GM10847 (cell line): Measurements from ENCODE around the gene PRMT1.

ENCODE experiments used
- POLR2A ChIP-seq: IDR thresholded peaks from 2 replicates; pipeline ENCODE4 v1.6.1; 2011; ENCODE audit not compliant: insufficient read length; ENCODE audit errors: extremely low read depth

Gene PRMT1

DNA sequence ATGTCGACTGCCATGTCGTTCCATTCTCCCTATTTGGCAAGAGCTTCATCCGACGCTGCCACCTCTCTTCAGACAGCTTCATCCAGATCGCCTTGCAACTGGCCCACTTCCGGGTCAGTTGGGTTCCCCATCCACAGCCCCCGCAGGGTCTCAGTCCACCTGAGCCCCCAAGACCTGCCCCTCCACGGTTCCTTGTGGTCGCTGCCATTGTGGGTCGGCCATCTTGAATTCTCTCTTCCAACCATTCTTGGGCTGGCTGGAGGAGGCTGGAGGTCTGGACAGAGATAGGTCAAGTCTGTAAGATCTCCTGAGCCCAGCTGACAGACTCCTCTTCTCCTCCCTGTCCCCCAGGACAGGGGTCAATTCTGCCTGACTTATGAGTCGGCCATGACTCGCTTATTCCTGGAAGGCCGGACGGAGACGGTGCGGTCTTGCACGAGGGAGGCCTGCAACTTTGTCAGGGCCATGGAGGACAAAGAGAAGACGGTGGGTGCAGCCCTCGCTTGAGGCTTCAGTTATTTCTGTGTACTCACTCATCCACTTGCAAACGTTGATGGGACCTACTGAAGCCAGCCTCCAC is 33.4 kb downstream of the PRMT1 start:
- TF ChIP-seq POLR2A = no peak

DNA sequence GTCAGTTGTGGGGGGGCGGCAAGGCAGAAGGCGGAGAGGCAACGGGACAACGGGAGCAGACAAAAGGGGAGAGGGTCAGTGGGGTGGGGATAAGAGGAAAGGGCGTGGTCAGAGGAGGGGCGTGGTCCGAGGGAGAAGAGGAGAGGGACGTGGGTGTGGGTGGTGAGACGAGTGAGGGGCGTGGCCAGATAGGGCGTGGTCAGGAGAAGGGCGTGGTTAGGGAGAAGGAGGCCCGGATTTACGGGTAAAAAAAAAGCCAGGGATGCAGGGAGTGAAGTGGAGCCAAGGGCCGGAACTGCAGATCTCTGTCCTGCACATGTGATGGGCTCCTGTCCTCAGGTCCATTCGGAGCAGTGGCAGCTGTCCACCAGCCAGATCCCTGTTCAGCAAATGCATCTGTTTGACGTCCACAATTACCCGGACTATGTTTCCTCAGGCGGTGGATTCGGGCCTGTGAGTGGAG is 35.4 kb downstream of the PRMT1 start:
- no peak for TF ChIP-seq POLR2A

DNA sequence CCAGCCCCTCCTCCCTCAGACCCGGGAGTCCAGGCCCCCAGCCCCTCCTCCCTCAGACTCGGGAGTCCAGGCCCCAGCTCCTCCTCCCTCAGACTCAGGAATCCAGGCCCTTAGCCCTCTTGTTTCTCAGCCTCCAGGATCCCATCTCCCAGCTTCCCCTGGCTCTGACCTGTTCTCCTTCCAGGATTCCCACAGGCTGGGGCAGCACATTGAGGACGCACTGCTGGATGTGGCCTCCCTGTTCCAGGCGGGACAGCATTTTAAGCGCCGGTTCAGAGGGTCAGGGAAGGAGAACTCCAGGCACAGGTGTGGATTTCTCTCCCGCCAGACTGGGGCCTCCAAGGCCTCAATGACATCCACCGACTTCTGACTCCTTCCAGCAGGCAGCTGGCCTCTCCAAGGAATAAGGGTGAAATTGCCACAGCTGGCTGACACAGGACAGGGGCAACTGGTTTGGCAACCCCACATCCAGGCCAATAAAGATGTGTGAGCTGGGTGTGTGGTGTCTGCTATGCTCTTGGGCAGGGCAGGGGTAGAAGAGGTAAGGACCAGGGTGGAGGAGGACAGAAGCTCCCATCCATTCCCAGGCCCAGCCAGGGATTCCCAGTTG is 36.3 kb downstream of the PRMT1 start:
- TF ChIP-seq POLR2A = no peak

DNA sequence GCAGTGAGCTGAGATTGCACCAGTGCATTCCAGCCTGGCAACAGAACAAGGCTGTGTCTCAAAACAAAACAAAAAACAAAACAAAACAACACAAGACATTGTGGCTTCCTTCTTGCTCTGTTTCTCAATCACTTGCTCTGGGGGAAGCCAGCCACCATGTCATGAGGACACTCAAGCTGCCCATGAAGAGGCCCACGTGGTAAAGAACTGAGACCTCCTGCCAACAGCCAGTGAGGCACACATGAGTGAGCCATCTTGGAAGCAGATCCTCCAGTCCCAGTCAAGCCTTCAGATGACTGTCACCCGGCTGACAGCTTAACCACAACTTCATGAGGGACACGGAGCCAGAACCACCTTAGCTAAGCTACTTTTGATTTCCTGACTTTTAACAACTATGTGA is 39.1 kb downstream of the PRMT1 start:
- no peak for TF ChIP-seq POLR2A

DNA sequence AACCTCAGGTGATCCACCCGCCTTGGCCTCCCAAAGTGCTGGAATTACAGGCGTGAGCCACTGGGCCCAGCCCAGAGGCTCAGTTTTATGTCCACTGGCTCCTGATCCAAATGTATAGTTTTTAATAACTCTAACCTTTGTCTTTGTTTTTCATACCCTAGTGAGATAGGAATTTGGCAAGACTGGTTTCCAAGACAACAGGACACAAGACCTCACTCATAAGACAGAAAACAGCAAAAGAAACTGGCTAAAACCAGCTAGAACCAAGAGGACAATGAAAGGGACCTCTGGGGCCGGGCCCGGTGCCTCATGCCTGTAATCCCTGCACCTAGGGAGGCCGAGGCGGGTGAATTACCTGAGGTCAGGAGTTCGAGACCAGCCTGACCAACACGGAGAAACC is 41.4 kb downstream of the PRMT1 start:
- TF ChIP-seq POLR2A = no peak

DNA sequence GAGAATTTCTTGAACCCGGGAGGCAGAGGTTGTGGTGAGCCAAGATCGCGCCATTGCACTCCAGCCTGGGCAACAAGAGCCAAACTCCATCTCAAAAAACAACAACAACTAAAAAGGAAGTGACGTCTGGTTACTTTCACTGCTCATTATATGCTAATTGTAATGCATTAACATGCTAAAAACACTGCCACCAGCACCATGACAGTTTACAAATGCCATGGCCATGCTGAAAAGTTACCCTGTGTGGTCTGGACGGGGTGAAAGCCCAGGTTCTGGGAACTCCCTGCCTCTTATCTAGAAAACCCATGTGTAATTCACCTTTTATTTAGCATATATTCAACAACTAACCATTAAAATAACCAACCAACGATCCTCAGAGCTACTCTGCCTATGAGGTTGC is 41.9 kb downstream of the PRMT1 start:
- TF ChIP-seq POLR2A = no peak

DNA sequence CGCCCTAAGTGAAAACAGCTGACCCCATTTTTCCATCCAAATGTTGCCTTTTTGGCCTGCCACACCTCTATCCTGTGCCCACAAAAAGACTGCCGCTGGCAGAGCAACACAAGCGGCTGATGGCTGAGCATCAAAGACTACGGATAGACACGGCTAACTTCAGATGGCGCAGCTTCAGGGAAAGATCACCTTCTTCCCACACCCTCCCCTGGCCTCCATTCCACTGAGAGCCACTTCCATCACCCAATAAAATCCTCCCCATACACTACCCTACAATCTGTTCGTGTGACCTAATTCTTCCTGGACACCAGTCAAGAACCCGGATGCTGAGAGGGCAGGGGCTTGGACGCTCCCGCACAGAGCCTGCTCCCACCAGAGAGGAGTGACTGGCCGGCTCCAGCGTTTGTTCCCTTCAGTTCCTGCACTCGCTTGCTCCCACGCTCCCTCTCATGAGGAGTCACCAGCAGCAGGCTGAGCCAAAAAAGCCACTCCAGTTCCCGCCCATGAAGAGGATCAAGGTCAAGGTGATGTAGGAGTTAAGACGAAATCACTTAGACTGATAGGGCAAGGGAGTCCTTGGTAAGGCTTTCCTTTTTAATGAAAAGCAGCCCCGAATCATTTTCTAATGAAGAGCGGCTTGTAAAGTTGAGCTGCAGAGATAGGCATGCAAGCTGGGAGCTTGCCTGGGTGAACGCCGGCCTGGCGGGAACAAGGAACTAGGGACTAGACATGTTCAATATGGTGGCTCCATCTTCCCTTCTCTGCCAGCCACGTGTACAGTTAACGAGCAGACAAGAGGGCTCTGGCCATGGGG is 50.4 kb downstream of the PRMT1 start:
- no peak for TF ChIP-seq POLR2A

DNA sequence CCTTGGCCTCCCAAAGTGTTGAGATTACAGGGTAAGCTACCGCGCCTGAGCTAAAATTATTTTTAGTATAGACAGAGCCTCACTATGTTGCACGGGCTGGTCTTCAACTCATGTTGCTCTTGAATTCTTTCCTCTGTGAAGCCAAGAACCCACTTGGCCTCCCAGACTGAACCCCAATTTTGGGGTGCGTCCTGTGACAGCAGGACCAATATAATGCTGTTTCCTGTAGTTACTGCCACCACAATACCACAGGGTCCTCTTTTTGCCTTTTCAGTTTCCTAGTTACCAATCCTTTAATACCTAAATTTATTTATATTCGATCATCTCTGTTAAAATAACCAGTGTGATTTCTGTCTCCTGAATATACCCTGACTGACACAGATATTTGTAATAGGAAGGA is 53.1 kb downstream of the PRMT1 start:
- no peak for TF ChIP-seq POLR2A
